Measurements from ENCODE around the gene EPHA6. TPM values are rescaled to one million over a fixed set of nuclear protein-coding genes. Genes with fewer than 3 reads are reported as not detected.

The EPHA6 gene
- total and polyA plus RNA-seq, 10 of the 15 experiments (the other 5 are each of a cell fraction or from before 2014, with no cell fraction given): not detected

- no peak for TF ChIP-seq PRDM15 (CRISPR knock-in tag; IDR thresholded peaks at IDR 0.05)
- TF ChIP-seq ATF2 (IDR thresholded peaks at IDR 0.05; ENCODE audit: low read length): no peak
- TF ChIP-seq SMARCA5 (IDR thresholded peaks at IDR 0.05): no peak
- TF ChIP-seq IRF5 (IDR thresholded peaks at IDR 0.05; ENCODE audit: borderline replicate concordance): no peak
These were observed 860.1 kb downstream of the EPHA6 start (continued) for GRCh38 chr3:97674461-97674860.

- H3K79me2 ChIP-seq (ENCODE audit: control insufficient read depth, insufficient read depth, low read length): no peaks in the 10 kb centered on the region
- SMC1A ChIA-PET (ENCODE audit: uncharacterized antibody, unreplicated experiment): no interaction called here
- ATAC-seq (no peak), FAIRE-seq (no peak), DNase-seq (ENCODE audit: low read depth, low spot score) (no peak)
- H3K27me3 ChIP-seq (replicated peaks in 1 of 2; ENCODE audit: control insufficient read depth in 2 of 2, insufficient read depth in 2 of 2, low read length in 1 of 2): no peaks in the 10 kb centered on the region
- no peak overlapping the region for H2AFZ ChIP-seq (ENCODE audit: control insufficient read depth, low read depth, low read length)
- RAD21 ChIA-PET (ENCODE audit: unreplicated experiment): no interaction called here
- BruUV-seq (replicated peaks): no TSS peak
- POLR2A ChIA-PET: no interaction called here
- H4K20me1 ChIP-seq (ENCODE audit: control insufficient read depth, insufficient read depth): no peaks in the 10 kb centered on the region
- intact Hi-C loops (cut with micrococcal nuclease; ENCODE audit: unreplicated experiment): no loop called here
- H3K4me1 ChIP-seq (ENCODE audit: control insufficient read depth, insufficient read depth, low read length): no peaks in the 10 kb centered on the region
- no peak overlapping the region for H3K27ac ChIP-seq (ENCODE audit: control insufficient read depth, insufficient read depth)
- no peaks in the 10 kb centered on the region for H3K36me3 ChIP-seq (ENCODE audit: control insufficient read depth in 2 of 2, insufficient read depth in 2 of 2, low read length in 1 of 2)
- no peak overlapping the region for H3K9ac ChIP-seq (ENCODE audit: control insufficient read depth, insufficient read depth, low read length)
- CTCF ChIA-PET: no interaction called here
- in situ Hi-C loops (cut with MboI): no loop called here
- H3K4me3 ChIP-seq: no peak overlapping the region
- no peak overlapping the region for H3K4me2 ChIP-seq (ENCODE audit: control insufficient read depth, insufficient read depth)
- no peaks in the 10 kb centered on the region for H3K9me3 ChIP-seq (replicated peaks; ENCODE audit: control insufficient read depth, insufficient read depth, low read length)
- TF ChIP-seq SIN3A (IDR thresholded peaks at IDR 0.05; ENCODE audit: low read depth, low read length): no peak
- TF ChIP-seq TBL1XR1 (IDR thresholded peaks at IDR 0.05; ENCODE audit: low read depth, low read length): no peak
- TF ChIP-seq ZNF592 (IDR thresholded peaks at IDR 0.05): no peak
- TF ChIP-seq CTCF (IDR thresholded peaks at IDR 0.05 in 2 of 3, conservative IDR thresholded peaks at IDR 0.05 in 1 of 3; ENCODE audit: control insufficient read depth in 2 of 3, extremely low read depth in 1 of 3, insufficient read depth in 1 of 3, low read depth in 3 of 3, low read length in 3 of 3): no peak
These were observed 865.8 kb downstream of the EPHA6 start for GRCh38 chr3:97680210-97680609.

All from GM12878 (cell line).